Mesenchymal stem cell (in vitro differentiated cells and primary cell): ENCODE measurements around the gene C22orf15.

ENCODE experiments used
- DNase-seq: peaks from one replicate; pipeline ENCODE4 v3.0.0-alpha.2; 2013
- H2AFZ ChIP-seq: one replicate; pipeline ENCODE4 v1.6.1; 2013; ENCODE audit warnings: low read depth, mild to moderate bottlenecking, control low read depth, inconsistent platforms, low read length, moderate library complexity
- H2AK5ac ChIP-seq: 2 replicates; pipeline ENCODE4 v1.6.1; 2013; ENCODE audit warnings: low read length, moderate library complexity, mild to moderate bottlenecking, inconsistent platforms; ENCODE audit not compliant: severe bottlenecking
- H2BK120ac ChIP-seq: one replicate; pipeline ENCODE4 v1.6.1; 2013; ENCODE audit warnings: low read depth, mild to moderate bottlenecking, inconsistent platforms, low read length, moderate library complexity
- H2BK12ac ChIP-seq, 2 experiments: one replicate each; pipeline ENCODE4 v1.6.1; 2013; ENCODE audit warnings: inconsistent platforms in 2 of 2, low read length in 2 of 2, mild to moderate bottlenecking in 2 of 2, moderate library complexity in 2 of 2, control low read depth in 1 of 2
- H2BK15ac ChIP-seq: one replicate; pipeline ENCODE4 v1.6.1; 2013; ENCODE audit warnings: mild to moderate bottlenecking, low read depth, inconsistent platforms; ENCODE audit not compliant: poor library complexity, severe bottlenecking
- H2BK5ac ChIP-seq: 2 replicates; pipeline ENCODE4 v1.6.1; 2013; ENCODE audit warnings: low read depth, mild to moderate bottlenecking, low read length, control low read depth, inconsistent platforms; ENCODE audit not compliant: poor library complexity, severe bottlenecking
- H3K14ac ChIP-seq, 2 experiments: one replicate each; pipeline ENCODE4 v1.6.1; 2013; ENCODE audit warnings: inconsistent platforms in 2 of 2, low read length in 2 of 2, control low read depth in 1 of 2, mild to moderate bottlenecking in 1 of 2, moderate library complexity in 1 of 2
- H3K18ac ChIP-seq, 2 experiments: one replicate each; pipeline ENCODE4 v1.6.1; 2013; ENCODE audit warnings: inconsistent platforms in 2 of 2, low read length in 2 of 2, control low read depth in 1 of 2, low read depth in 1 of 2, mild to moderate bottlenecking in 1 of 2
- H3K23ac ChIP-seq, 2 experiments: one replicate each; pipeline ENCODE4 v1.6.1; 2013; ENCODE audit warnings: inconsistent platforms in 2 of 2, low read length in 2 of 2, mild to moderate bottlenecking in 2 of 2, moderate library complexity in 2 of 2, control low read depth in 1 of 2
- H3K27ac ChIP-seq: 2 replicates; pipeline ENCODE4 v1.5.1; 2013; ENCODE audit warnings: mild to moderate bottlenecking, moderate library complexity, low read length, control low read depth, inconsistent platforms; ENCODE audit not compliant: poor library complexity, severe bottlenecking
- H3K27me3 ChIP-seq, 2 experiments: 2 replicates each; pipeline versions ENCODE4 v1.6.1 to v1.7.0; 2013; ENCODE audit warnings: low read length in 2 of 2, mild to moderate bottlenecking in 2 of 2, moderate library complexity in 2 of 2, control low read depth in 1 of 2, inconsistent platforms in 1 of 2; ENCODE audit not compliant: control insufficient read depth in 1 of 2, insufficient read depth in 1 of 2
- H3K36me3 ChIP-seq, 2 experiments: 2 replicates each; pipeline versions ENCODE4 v1.6.1 to v1.7.0; 2013; ENCODE audit warnings: low read length in 2 of 2, control low read depth in 1 of 2, inconsistent platforms in 1 of 2, low read depth in 1 of 2, mild to moderate bottlenecking in 1 of 2; ENCODE audit not compliant: insufficient read depth in 2 of 2, control insufficient read depth in 1 of 2
- H3K4ac ChIP-seq, 2 experiments: one replicate each; pipeline ENCODE4 v1.6.1; 2013; ENCODE audit warnings: inconsistent platforms in 2 of 2, low read length in 2 of 2, mild to moderate bottlenecking in 2 of 2, moderate library complexity in 2 of 2, control low read depth in 1 of 2, low read depth in 1 of 2
- H3K4me1 ChIP-seq: 2 replicates; pipeline ENCODE4 v1.6.1; 2013; ENCODE audit warnings: low read depth, low read length, control low read depth; ENCODE audit not compliant: control insufficient read depth, insufficient read depth
- H3K4me2 ChIP-seq: 2 replicates; pipeline ENCODE4 v1.6.1; 2013; ENCODE audit warnings: low read length, mild to moderate bottlenecking, inconsistent platforms; ENCODE audit not compliant: poor library complexity, severe bottlenecking
- H3K4me3 ChIP-seq, 2 experiments: 2 replicates each; pipeline versions ENCODE4 v1.5.1 to v1.7.0; 2013; ENCODE audit warnings: low read length in 2 of 2, mild to moderate bottlenecking in 2 of 2, control low read depth in 1 of 2, low read depth in 1 of 2; ENCODE audit not compliant: insufficient read depth in 1 of 2
- H3K79me1 ChIP-seq: replicated peaks from 2 replicates; pipeline ENCODE4 v1.6.1; 2013; ENCODE audit warnings: mild to moderate bottlenecking, control low read depth, low read length, inconsistent platforms; ENCODE audit not compliant: poor library complexity, severe bottlenecking
- H3K9ac ChIP-seq: 2 replicates; pipeline ENCODE4 v1.7.0; 2013; ENCODE audit warnings: mild to moderate bottlenecking, low read length, moderate library complexity
- H3K9me3 ChIP-seq: 2 replicates; pipeline ENCODE4 v1.7.0; 2013; ENCODE audit warnings: mild to moderate bottlenecking, low read length; ENCODE audit not compliant: control insufficient read depth
- H4K8ac ChIP-seq: one replicate; pipeline ENCODE4 v1.6.1; 2013; ENCODE audit warnings: inconsistent platforms, mild to moderate bottlenecking, low read length, moderate library complexity
- H4K91ac ChIP-seq: one replicate; pipeline ENCODE4 v1.6.1; 2013; ENCODE audit warnings: mild to moderate bottlenecking, low read length, inconsistent platforms
- WGBS: methylation state at CpG from one replicate; pipeline ENCODE4 v1.1.7; 2013; ENCODE audit warnings: mixed read lengths; 5-methylcytosine and 5-hydroxymethylcytosine counted together

C22orf15 gene

DNA sequence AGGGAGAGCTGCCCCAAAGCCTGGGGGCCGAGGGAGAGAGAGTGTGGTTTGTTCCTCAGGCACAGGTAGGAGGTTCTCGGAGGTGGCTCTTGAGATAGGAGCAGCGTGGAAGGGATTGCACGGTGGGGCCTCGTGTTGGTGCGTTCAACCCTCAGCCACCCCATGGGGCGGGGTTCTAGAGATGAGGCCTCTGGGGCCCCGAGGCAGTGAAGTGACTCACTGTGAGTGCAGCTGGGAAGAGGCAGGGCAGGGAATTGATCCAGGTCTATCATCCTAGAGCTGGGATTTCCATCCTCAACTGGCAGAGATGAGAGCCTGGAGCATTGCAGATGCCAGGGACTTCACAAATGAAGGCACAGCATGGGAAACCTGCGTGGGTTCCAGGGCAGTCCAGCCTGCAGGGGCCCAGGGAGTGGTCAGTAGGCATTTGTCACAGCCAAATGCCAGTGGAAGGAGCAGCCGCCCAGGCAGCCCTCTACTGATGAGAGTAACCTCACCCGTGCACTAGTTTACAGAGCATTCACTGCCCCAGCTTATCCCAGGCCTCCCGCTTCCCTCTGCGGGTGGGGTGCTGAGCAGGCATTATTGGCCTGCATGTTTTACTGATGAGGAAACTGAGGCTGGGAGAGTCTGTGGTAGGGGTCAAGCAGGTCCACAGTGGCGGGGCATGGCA lies 18.9 kb downstream of the C22orf15 start:
- Histone ChIP-seq H3K14ac (no peak overlapping the region), H3K4me1 (peaks cover 38% of the 10 kb centered on the region), H2BK12ac (peak overlapping the region; percentile 49 to 60), H3K9me3 (no peaks in the 10 kb centered on the region), H3K27me3 (no peaks in the 10 kb centered on the region), H4K8ac (peak overlapping the region; percentile 56), H2BK5ac (no peak overlapping the region), H3K18ac (peak overlapping the region; percentile 52 to 63), H4K91ac (peak overlapping the region; percentile 77), H2BK120ac (no peak overlapping the region), H3K4ac (no peak overlapping the region), H3K79me1 (peaks cover 1% of the 10 kb centered on the region), H3K9ac (peak overlapping the region; percentile 27), H3K4me2 (no peak overlapping the region), H3K36me3 (peaks cover 0 to 15% of the 10 kb centered on the region in 2 experiments), H2BK15ac (peak overlapping the region; percentile 78), H3K27ac (no peak overlapping the region), H3K23ac (no peak overlapping the region), H3K4me3 (peak overlapping the region in 1 of 2 experiments; percentile 32), H2AFZ (no peak overlapping the region), H2AK5ac (peak overlapping the region; percentile 27)
- WGBS = 66% methylated on average over 13 of the region's 14 CpGs
- DNase-seq = peak; percentile 55

DNA sequence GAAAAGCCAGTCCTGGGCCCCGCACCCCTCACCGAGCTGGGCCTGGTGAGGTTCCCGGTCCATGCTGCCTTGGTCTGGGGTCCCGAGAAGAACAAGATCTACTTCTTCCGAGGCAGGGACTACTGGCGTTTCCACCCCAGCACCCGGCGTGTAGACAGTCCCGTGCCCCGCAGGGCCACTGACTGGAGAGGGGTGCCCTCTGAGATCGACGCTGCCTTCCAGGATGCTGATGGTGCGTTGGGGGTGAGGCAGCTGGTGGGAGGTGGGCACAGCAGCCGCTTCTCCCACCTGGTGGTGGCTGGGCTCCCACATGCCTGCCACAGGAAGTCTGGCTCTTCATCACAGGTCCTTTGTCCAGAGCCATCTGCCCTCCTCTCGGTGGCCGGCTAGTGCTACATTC lies 19.5 kb downstream of the C22orf15 start:
- peak overlapping the region; percentile 44 for H4K91ac ChIP-seq
- H3K36me3 ChIP-seq = peaks cover 0 to 15% of the 10 kb centered on the region in 2 experiments
- peak overlapping the region in 1 of 2 experiments; percentile 63 for H3K18ac ChIP-seq
- DNase-seq = no peak
- H2BK15ac ChIP-seq = no peak overlapping the region
- peak overlapping the region; percentile 7 for H3K9ac ChIP-seq
- H2BK12ac ChIP-seq = peak overlapping the region in 1 of 2 experiments; percentile 60
- no peak overlapping the region for H4K8ac ChIP-seq
- H2BK120ac ChIP-seq = no peak overlapping the region
- peaks cover 1% of the 10 kb centered on the region for H3K79me1 ChIP-seq
- H2AK5ac ChIP-seq = peak overlapping the region; percentile 27
- no peak overlapping the region for H2AFZ ChIP-seq
- no peak overlapping the region for H2BK5ac ChIP-seq
- H3K4ac ChIP-seq = no peak overlapping the region
- peaks cover 39% of the 10 kb centered on the region for H3K4me1 ChIP-seq
- H3K27me3 ChIP-seq = no peaks in the 10 kb centered on the region
- H3K9me3 ChIP-seq = no peaks in the 10 kb centered on the region
- no peak overlapping the region for H3K27ac ChIP-seq
- no peak overlapping the region for H3K4me2 ChIP-seq
- WGBS = 94% methylated on average over 16 of the region's 16 CpGs
- no peak overlapping the region for H3K23ac ChIP-seq
- H3K4me3 ChIP-seq = no peak overlapping the region
- H3K14ac ChIP-seq = no peak overlapping the region

DNA sequence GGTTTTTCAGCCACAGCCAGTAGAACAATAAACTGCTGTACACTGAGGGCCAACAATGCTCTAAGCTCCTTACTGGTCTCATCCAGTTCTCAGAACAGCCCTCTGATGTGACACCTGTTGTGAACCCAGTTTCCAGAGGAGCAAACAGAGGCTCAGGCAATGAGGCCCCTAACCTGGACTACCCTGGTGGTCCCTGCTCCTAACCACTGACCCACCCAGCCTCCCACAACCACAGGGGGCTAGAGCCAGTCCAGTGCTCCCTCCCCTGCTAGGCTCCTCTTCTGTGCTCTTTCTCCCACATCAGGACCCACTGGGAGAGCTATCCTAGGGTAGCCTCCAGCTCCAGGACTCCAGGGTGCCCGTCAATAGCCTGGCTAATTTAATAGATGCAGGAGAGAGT lies 19.9 kb downstream of the C22orf15 start:
- Histone ChIP-seq H2AFZ (no peak overlapping the region), H3K4ac (no peak overlapping the region), H2BK15ac (no peak overlapping the region), H4K8ac (no peak overlapping the region), H2BK5ac (no peak overlapping the region), H3K9me3 (no peaks in the 10 kb centered on the region), H3K27me3 (no peaks in the 10 kb centered on the region), H2BK12ac (no peak overlapping the region), H4K91ac (no peak overlapping the region), H3K14ac (no peak overlapping the region), H3K4me3 (no peak overlapping the region), H3K36me3 (peaks cover 0 to 15% of the 10 kb centered on the region in 2 experiments), H3K23ac (no peak overlapping the region), H2BK120ac (no peak overlapping the region), H3K4me1 (peaks cover 38% of the 10 kb centered on the region), H3K27ac (no peak overlapping the region), H3K79me1 (peaks cover 1% of the 10 kb centered on the region), H3K18ac (no peak overlapping the region), H2AK5ac (peak overlapping the region; percentile 8), H3K4me2 (no peak overlapping the region), H3K9ac (no peak overlapping the region)
- 74% methylated on average over 1 of the region's 1 CpG for WGBS
- DNase-seq = no peak

DNA sequence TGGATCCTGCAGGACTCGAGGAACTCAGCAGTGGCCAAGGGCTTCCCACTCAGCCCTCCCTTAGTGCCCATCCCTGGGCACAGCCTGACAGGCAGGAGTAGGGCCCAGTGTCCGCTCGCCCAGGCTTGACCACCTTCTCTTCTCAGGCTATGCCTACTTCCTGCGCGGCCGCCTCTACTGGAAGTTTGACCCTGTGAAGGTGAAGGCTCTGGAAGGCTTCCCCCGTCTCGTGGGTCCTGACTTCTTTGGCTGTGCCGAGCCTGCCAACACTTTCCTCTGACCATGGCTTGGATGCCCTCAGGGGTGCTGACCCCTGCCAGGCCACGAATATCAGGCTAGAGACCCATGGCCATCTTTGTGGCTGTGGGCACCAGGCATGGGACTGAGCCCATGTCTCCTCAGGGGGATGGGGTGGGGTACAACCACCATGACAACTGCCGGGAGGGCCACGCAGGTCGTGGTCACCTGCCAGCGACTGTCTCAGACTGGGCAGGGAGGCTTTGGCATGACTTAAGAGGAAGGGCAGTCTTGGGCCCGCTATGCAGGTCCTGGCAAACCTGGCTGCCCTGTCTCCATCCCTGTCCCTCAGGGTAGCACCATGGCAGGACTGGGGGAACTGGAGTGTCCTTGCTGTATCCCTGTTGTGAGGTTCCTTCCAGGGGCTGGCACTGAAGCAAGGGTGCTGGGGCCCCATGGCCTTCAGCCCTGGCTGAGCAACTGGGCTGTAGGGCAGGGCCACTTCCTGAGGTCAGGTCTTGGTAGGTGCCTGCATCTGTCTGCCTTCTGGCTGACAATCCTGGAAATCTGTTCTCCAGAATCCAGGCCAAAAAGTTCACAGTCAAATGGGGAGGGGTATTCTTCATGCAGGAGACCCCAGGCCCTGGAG lies 20.7 kb downstream of the C22orf15 start:
- Histone ChIP-seq H3K79me1 (peaks cover 1% of the 10 kb centered on the region), H3K9ac (no peak overlapping the region), H2BK120ac (no peak overlapping the region), H3K18ac (peak overlapping the region; percentile 11 to 86), H3K4me2 (no peak overlapping the region), H4K8ac (peak overlapping the region; percentile 51), H3K14ac (peak overlapping the region in 1 of 2 experiments; percentile 5), H2BK5ac (no peak overlapping the region), H2AK5ac (peak overlapping the region; percentile 94), H2BK15ac (peak overlapping the region; percentile 60), H3K23ac (no peak overlapping the region), H3K36me3 (peaks cover 0 to 15% of the 10 kb centered on the region in 2 experiments), H3K4me1 (peaks cover 34% of the 10 kb centered on the region), H3K4me3 (no peak overlapping the region), H3K27me3 (no peaks in the 10 kb centered on the region), H2BK12ac (peak overlapping the region; percentile 38 to 87), H3K9me3 (no peaks in the 10 kb centered on the region), H2AFZ (no peak overlapping the region), H3K27ac (peak overlapping the region; percentile 17), H3K4ac (peak overlapping the region in 1 of 2 experiments; percentile 9), H4K91ac (peak overlapping the region; percentile 64)
- 84% methylated on average over 15 of the region's 15 CpGs for WGBS
- no peak for DNase-seq
